H9 (cell line): ENCODE data around the gene SLC15A3. TPM values are rescaled to one million over a fixed set of nuclear protein-coding genes. Genes with fewer than 3 reads are reported as not detected.

Source experiments
- DNase-seq: peaks from one replicate; pipeline ENCODE4 v3.0.0-alpha.2; 2017
- H2AFZ ChIP-seq: one replicate; pipeline ENCODE4 v1.6.1; 2013; ENCODE audit warnings: mild to moderate bottlenecking, low read length, control low read depth, moderate library complexity
- H2AK5ac ChIP-seq: 2 replicates; pipeline ENCODE4 v1.6.1; 2013; ENCODE audit warnings: low read length, control low read depth, mixed read lengths; ENCODE audit not compliant: insufficient read length
- H2BK120ac ChIP-seq: one replicate; pipeline ENCODE4 v1.6.1; 2013; ENCODE audit warnings: low read depth, mild to moderate bottlenecking, low read length, control low read depth, inconsistent platforms; ENCODE audit not compliant: poor library complexity, severe bottlenecking
- H2BK12ac ChIP-seq: 2 replicates; pipeline ENCODE4 v1.6.1; 2013; ENCODE audit warnings: low read length, control low read depth, mixed read lengths, low read depth; ENCODE audit not compliant: insufficient read length
- H2BK15ac ChIP-seq: 2 replicates; pipeline ENCODE4 v1.6.1; 2013; ENCODE audit warnings: low read depth, low read length, control low read depth
- H2BK20ac ChIP-seq: one replicate; pipeline ENCODE4 v1.6.1; 2013; ENCODE audit warnings: low read depth, mild to moderate bottlenecking, low read length, control low read depth, inconsistent platforms; ENCODE audit not compliant: poor library complexity, severe bottlenecking
- H2BK5ac ChIP-seq: 2 replicates; pipeline ENCODE4 v1.6.1; 2013; ENCODE audit warnings: low read length, control low read depth, mixed read lengths; ENCODE audit not compliant: insufficient read length
- H3K14ac ChIP-seq: 2 replicates; pipeline ENCODE4 v1.6.1; 2013; ENCODE audit warnings: low read length, control low read depth; ENCODE audit not compliant: insufficient read depth
- H3K18ac ChIP-seq: 2 replicates; pipeline ENCODE4 v1.6.1; 2013; ENCODE audit warnings: low read depth, mild to moderate bottlenecking, mixed read lengths, low read length, control low read depth; ENCODE audit not compliant: insufficient read length
- H3K23ac ChIP-seq: 2 replicates; pipeline ENCODE4 v1.6.1; 2013; ENCODE audit warnings: low read length, control low read depth, mixed read lengths, low read depth; ENCODE audit not compliant: insufficient read length
- H3K23me2 ChIP-seq: 2 replicates; pipeline ENCODE4 v1.6.1; 2013; ENCODE audit warnings: low read depth, mild to moderate bottlenecking, mixed read lengths, low read length, control low read depth; ENCODE audit not compliant: insufficient read length, poor library complexity, severe bottlenecking
- H3K27ac ChIP-seq: 2 replicates; pipeline ENCODE4 v1.5.1; 2013; ENCODE audit warnings: low read length, control low read depth, mixed read lengths, low read depth; ENCODE audit not compliant: insufficient read length
- H3K27me3 ChIP-seq: 2 replicates; pipeline ENCODE4 v1.6.1; 2013; ENCODE audit warnings: low read length, control low read depth, inconsistent platforms; ENCODE audit not compliant: insufficient read depth
- H3K4ac ChIP-seq: 2 replicates; pipeline ENCODE4 v1.6.1; 2013; ENCODE audit warnings: low read depth, mild to moderate bottlenecking, control low read depth, inconsistent platforms, low read length, moderate library complexity
- H3K4me1 ChIP-seq: 2 replicates; pipeline ENCODE4 v1.6.1; 2013; ENCODE audit warnings: low read length, control low read depth, inconsistent platforms; ENCODE audit not compliant: insufficient read depth
- H3K4me2 ChIP-seq: 2 replicates; pipeline ENCODE4 v1.6.1; 2013; ENCODE audit warnings: low read length, control low read depth, mixed read lengths; ENCODE audit not compliant: insufficient read length, insufficient read depth
- H3K56ac ChIP-seq: 2 replicates; pipeline ENCODE4 v1.6.1; 2013; ENCODE audit warnings: low read depth, mild to moderate bottlenecking, mixed read lengths, low read length, control low read depth; ENCODE audit not compliant: insufficient read length
- H3K79me1 ChIP-seq: 2 replicates; pipeline ENCODE4 v1.6.1; 2013; ENCODE audit warnings: low read depth, mild to moderate bottlenecking, moderate library complexity, low read length, control low read depth, inconsistent platforms; ENCODE audit not compliant: insufficient read depth, poor library complexity, severe bottlenecking
- H3K79me2 ChIP-seq: 2 replicates; pipeline ENCODE4 v1.6.1; 2013; ENCODE audit warnings: low read length, control low read depth, inconsistent platforms; ENCODE audit not compliant: insufficient read depth
- H3K9ac ChIP-seq: 2 replicates; pipeline ENCODE4 v1.6.1; 2013; ENCODE audit warnings: low read length, control low read depth, mixed read lengths; ENCODE audit not compliant: insufficient read length; ENCODE audit errors: extremely low read depth
- H3K9me3 ChIP-seq: one replicate; pipeline ENCODE4 v1.6.1; 2013; ENCODE audit warnings: low read depth, low read length, inconsistent platforms; ENCODE audit not compliant: control insufficient read depth
- H3T11ph ChIP-seq: one replicate; pipeline ENCODE4 v1.6.1; 2013; ENCODE audit warnings: mild to moderate bottlenecking, low read length, control low read depth, inconsistent platforms
- H4K20me1 ChIP-seq: one replicate; pipeline ENCODE4 v1.6.1; 2013; ENCODE audit not compliant: control insufficient read depth, insufficient read length, insufficient read depth
- H4K5ac ChIP-seq: 2 replicates; pipeline ENCODE4 v1.6.1; 2013; ENCODE audit warnings: low read depth, mild to moderate bottlenecking, mixed read lengths, low read length, control low read depth; ENCODE audit not compliant: insufficient read length
- H4K8ac ChIP-seq: replicated peaks from 2 replicates; pipeline ENCODE4 v1.6.1; 2013; ENCODE audit warnings: low read length, control low read depth, mixed read lengths, low read depth; ENCODE audit not compliant: insufficient read length
- H4K91ac ChIP-seq: 2 replicates; pipeline ENCODE4 v1.6.1; 2013; ENCODE audit warnings: low read depth, mild to moderate bottlenecking, moderate library complexity, mixed read lengths, low read length, control low read depth; ENCODE audit not compliant: insufficient read length
- H3K27ac Mint-ChIP-seq, 3 experiments: 2 replicates in 2 of 3; 3 replicates in 1 of 3; pipeline ENCODE4 v1.8.0; 2020 to 2021; ENCODE audit warnings: mixed read lengths in 3 of 3, mild to moderate bottlenecking in 1 of 3, moderate library complexity in 1 of 3
- H3K27me3 Mint-ChIP-seq: 2 replicates; pipeline ENCODE4 v1.8.0; 2021; ENCODE audit warnings: low read depth, mild to moderate bottlenecking, moderate library complexity, mixed read lengths
- H3K36me3 Mint-ChIP-seq, 3 experiments: 2 replicates in 2 of 3; 3 replicates in 1 of 3; pipeline ENCODE4 v1.8.0; 2020 to 2021; ENCODE audit warnings: low read depth in 3 of 3, mixed read lengths in 3 of 3; ENCODE audit not compliant: insufficient read depth in 1 of 3
- H3K4me1 Mint-ChIP-seq, 2 experiments: 2 replicates each; pipeline ENCODE4 v1.8.0; 2020; ENCODE audit warnings: mixed read lengths in 2 of 2
- H3K4me3 Mint-ChIP-seq, 2 experiments: 2 replicates in 1 of 2; 3 replicates in 1 of 2; pipeline ENCODE4 v1.8.0; 2020 to 2021; ENCODE audit warnings: mild to moderate bottlenecking in 2 of 2, mixed read lengths in 2 of 2, moderate library complexity in 1 of 2
- H3K9me3 Mint-ChIP-seq, 2 experiments: 2 replicates in 1 of 2; 3 replicates in 1 of 2; pipeline ENCODE4 v1.8.0; 2020; ENCODE audit warnings: mild to moderate bottlenecking in 2 of 2, mixed read lengths in 2 of 2, moderate library complexity in 1 of 2
- CTCF ChIP-seq: fragments of 200-600 bp; sonication (generic); conservative IDR thresholded peaks from 3 replicates; pipeline ENCODE4 v1.8.0; 2021; ENCODE audit warnings: antibody characterized with exemption, mild to moderate bottlenecking
- WGBS: extraction: QIAGEN DNeasy Blood & Tissue Kit; methylation state at CpG from one replicate; pipeline ENCODE4 v1.1.7; 2013; ENCODE audit warnings: missing lambda C conversion rate, low lambda C conversion rate, mixed read lengths; ENCODE audit not compliant: insufficient read length; ENCODE audit errors: extremely low coverage; 5-methylcytosine and 5-hydroxymethylcytosine counted together
- total RNA-seq: library from RNA; stranded (reverse); gene quantifications from 2 replicates; pipeline ENCODE4 v1.2.1, GENCODE V29; 2021

The SLC15A3 gene
- total RNA-seq, 1 experiment from 2014 or later: 7.0 TPM

GRCh38 chr11:60902625-60903024 is 49.4 kb downstream of the SLC15A3 start:
- Histone ChIP-seq H3K9ac (no peak overlapping the region), H3K79me2 (peaks cover 18% of the 10 kb centered on the region; the same call in 1 of the 2 replicates)

More at GRCh38 chr11:60902625-60903024, 49.4 kb downstream of the SLC15A3 start:
- Histone ChIP-seq H2BK15ac (no peak overlapping the region), H3K27me3 (no peaks in the 10 kb centered on the region), H2BK20ac (no peak overlapping the region), H3K56ac (no peak overlapping the region), H2BK5ac (no peak overlapping the region), H2AK5ac (no peak overlapping the region), H2BK12ac (no peak overlapping the region), H4K8ac (no peak overlapping the region), H2AFZ (no peak overlapping the region), H4K20me1 (peaks cover 2% of the 10 kb centered on the region), H3T11ph (no peak overlapping the region), H3K4ac (no peak overlapping the region), H3K27ac (no peak overlapping the region), H3K4me1 (peaks cover 3% of the 10 kb centered on the region; the same call in 1 of the 2 replicates), H3K79me1 (peaks cover 5% of the 10 kb centered on the region), H3K14ac (no peak overlapping the region), H3K9me3 (no peaks in the 10 kb centered on the region), H3K4me2 (no peak overlapping the region), H3K23me2 (peaks cover 5% of the 10 kb centered on the region), H4K5ac (no peak overlapping the region), H3K23ac (no peak overlapping the region), H4K91ac (no peak overlapping the region), H3K18ac (no peak overlapping the region), H2BK120ac (no peak overlapping the region)
- WGBS: no CpG with 5 or more reads among the region's 11 CpGs
- DNase-seq: no peak
- peak overlapping the region in 1 of 3 experiments; percentile 71; a peak in 1 of 7 replicates for H3K27ac Mint-ChIP-seq
- no peak for TF ChIP-seq CTCF
- no peaks in the 10 kb centered on the region for H3K9me3 Mint-ChIP-seq
- peaks cover 35 to 61% (median 48%) of the 10 kb centered on the region in 3 experiments; a peak in 6 of 7 replicates for H3K36me3 Mint-ChIP-seq
- peaks cover 7 to 19% of the 10 kb centered on the region in 2 experiments for H3K4me1 Mint-ChIP-seq
- H3K27me3 Mint-ChIP-seq: no peaks in the 10 kb centered on the region
- H3K4me3 Mint-ChIP-seq: no peak overlapping the region
